SH-SY5Y (cell line): ENCODE measurements around the gene GPRC5B.

Source experiments
- GATA2 ChIP-seq: IDR thresholded peaks from 2 replicates; pipeline ENCODE4 v1.6.1; 2011; ENCODE audit warnings: mild to moderate bottlenecking, low read depth, low read length
- GATA3 ChIP-seq: IDR thresholded peaks from 2 replicates; pipeline ENCODE4 v1.6.1; 2011; ENCODE audit warnings: low read depth, mild to moderate bottlenecking, low read length, moderate library complexity

GPRC5B gene

GRCh38 chr16:19809121-19809635 lies 75.5 kb downstream of the GPRC5B start:
- TF ChIP-seq GATA2 (no peak), GATA3 (no peak)

GRCh38 chr16:19808061-19808641 lies 76.5 kb downstream of the GPRC5B start:
- no peak for TF ChIP-seq GATA3
- no peak for TF ChIP-seq GATA2
